A549 treated with CORT108297 at 1 μM for 4 hours (cell line): ENCODE data around the gene BLOC1S1. TPM values are rescaled to one million over a fixed set of nuclear protein-coding genes. Genes with fewer than 3 reads are reported as not detected.

Experiments
- total RNA-seq: library from RNA; stranded (reverse); fragments of 200-300 nt; extraction: Qiagen RNA extraction; gene quantifications from 5 replicates; pipeline ENCODE4 v1.2.3, GENCODE V29; 2022

Gene BLOC1S1
- total RNA-seq, result 122 to 154 TPM (median 152 TPM) in 5 replicates

DNA sequence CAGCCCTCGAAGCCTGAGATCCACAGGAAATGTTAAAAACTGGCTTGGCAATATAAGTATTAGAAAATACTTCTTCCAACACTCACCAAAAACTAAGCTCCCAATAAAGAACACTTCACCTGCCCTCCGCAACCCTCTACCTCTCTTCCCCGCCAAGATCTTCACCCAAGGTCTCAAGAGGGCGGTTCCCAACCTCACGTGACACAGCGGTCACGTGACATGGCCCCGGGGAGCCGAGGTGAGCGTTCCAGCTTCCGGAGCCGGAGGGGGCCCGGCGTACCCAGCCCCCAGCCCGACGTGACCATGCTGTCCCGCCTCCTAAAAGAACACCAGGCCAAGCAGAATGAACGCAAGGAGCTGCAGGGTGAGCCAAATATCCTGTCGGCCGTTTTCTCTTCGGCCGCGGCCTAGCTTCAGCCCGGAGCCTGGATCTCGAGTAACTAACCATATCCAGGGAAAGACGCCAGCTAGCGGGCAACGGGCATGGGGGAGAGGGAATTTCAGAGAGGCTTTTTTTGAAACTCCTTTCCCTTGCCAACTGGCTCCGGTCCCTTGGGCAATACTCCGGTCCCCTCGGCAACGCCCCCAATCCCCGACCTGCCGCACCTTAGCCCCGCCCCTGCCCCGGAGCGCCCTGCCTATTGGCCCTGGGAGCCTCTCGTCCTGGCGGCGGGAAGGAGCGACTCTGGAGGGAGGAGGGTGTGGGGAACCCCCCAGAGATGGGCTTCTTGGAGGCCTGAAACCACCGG lies at the start of gene BLOC1S1:
BLOC1S1 (plus strand) TSS at position 214 of the 749 bp plus-strand sequence; CDS start at position 220, 6 bp downstream.

DNA sequence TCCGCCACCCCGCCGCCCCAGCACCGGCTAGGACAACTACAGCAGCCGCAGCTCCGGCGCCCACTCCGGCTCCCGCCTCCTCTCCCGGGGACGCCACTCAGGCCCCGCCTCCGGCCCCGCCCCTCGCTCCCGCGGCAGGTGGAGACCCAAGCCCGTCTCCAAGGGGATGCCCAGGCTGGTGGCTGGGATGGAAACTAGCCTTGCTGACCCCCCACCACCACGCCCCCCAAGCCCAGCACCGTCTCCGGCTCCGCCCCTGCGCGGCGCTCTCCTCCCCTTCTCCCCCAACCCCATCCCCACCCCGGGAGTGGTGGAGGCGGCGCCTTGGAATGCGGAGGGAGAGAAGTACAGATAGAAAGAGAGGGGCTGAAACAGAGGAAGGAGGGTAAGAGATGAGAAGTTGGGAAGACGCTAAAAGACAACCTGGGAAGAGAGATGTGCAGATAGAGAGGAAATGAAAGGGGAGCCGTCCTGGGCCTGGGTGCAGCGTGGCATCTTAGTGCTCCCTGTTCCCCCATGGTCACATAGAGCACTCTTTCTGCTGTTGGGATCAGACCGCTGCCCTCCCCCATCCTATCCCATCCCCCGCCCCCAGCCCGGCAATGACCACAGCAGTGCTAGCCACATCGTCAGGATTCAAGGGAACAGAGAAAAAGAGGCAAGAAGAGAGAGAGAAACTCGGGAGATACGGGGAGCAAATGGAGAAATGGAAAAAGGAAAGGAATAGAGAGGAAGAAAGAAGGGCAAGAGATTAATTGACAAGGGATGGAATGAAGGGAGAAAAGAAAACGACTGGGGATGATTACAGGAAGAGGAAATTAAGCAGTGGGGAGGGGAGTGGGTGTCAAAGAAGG lies 7.8 kb upstream of the BLOC1S1 start, which contains the start of gene ITGA7:
ITGA7 (minus strand) TSS at position 64 of the 854 bp plus-strand sequence. CDS start 222 bp downstream, outside the sequence.

DNA sequence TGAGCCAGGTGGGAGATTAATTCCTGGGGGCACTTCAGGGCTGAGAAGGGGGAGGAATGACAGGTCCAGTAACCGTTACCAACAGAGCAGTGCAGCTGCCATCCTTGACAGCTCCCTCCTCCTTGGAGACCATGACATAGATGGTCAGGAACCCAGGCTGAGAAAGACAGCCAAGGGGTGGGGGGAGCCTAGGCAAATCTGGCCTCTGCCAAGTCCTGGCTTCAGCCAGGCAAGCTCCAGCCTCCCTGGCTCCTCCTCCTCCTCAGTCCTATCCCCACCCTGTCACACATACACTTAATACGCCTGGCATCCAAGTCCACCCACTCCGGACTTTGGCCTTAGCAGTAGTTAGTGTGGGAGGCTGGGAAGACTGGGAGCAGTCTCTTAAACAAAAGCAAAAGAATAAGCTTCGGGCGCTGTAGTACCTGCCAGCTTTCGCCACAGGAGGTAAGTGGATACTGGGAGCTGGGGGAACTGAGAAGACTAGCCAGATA lies 4.3 kb downstream of the BLOC1S1 start, which contains the start of gene RDH5:
RDH5 (plus strand) TSS at position 323 of the 494 bp plus-strand sequence. CDS start 792 bp downstream, outside the sequence.

DNA sequence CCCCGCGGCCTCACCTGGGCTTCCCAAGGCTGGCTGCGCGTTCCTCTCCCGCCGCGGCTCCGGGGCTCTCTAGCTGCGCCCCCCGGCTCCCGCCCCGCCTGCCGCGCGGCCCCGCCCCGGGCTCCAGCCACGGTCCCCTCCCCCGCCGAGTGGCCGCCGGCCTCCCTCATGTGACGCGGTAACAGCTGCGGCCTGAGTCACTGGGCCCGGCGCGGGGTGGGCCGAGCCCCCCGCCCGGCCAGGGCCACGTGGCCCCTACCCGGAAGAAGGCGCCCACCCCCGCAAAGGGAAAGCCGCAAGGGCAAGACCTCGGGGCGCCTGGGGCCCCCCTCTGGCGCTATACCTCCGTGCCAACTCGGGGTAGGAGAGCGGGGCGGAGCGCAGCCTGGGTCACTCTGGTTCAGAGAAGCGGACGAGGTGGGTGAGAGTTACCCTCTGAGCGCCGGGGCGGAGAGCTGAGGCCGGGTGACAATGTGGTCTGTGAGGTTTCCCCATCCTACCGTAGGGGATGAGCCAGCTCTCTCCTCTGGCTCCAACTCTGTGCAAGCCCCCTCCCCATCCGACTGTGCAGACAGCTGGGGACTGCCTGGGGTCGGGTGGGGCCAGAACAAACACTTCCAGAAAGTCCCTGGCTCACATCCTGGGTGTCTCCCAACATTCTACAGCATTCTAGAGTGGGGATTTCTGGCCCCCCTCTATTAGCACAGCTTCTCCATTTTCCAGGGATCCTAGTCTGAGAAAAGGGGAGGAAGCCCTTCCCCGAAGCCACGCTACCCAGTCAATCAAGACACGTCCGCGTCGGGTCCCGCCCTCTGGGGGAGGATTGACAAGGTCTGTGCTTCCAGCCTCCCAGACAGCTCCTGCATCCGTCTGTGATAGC lies 13.3 kb downstream of the BLOC1S1 start, which contains the start of gene CD63:
CD63 (minus strand) TSS at position 71 of the 880 bp plus-strand sequence. CDS start 668 bp downstream, outside the sequence.

DNA sequence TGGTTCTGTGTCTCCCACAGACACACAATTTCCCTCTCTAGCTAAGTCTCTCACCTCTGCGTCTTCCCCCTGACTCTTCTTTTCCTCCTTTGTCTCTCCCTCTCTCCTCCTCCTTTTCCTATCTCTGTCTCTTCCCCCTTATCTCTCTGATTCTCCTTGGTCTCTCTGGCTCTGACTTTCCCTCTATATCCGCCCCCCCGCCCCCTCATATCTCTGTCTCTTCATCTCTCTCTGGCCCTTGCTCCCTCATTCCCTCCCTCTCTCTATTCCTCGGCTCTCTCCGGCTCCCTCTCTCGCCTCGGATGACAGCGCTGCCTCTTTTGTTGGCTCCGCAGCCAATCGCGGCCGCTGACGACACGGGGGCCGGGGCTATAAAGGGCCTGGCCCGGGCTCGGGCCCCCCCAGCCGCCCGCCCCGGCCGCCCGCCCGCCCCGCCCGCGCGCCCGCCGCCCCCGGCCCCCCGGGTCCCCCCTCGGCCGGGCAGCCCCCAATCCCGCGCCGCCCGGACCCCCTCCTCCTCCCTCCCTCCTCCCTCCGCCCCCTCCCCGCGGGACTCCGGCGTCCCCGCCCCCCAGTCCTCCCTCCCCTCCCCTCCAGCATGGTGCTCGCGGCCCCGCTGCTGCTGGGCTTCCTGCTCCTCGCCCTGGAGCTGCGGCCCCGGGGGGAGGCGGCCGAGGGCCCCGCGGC lies 27.0 kb downstream of the BLOC1S1 start, which contains the start of gene GDF11:
GDF11 (plus strand) TSS at position 404 of the 687 bp plus-strand sequence; CDS start at position 599, 195 bp downstream.

Other genes starting within 250 kb of the BLOC1S1 start
- gene OR6C70, start 245.9 kb upstream of the BLOC1S1 start, total RNA-seq, result not detected in 5 replicates
- not detected in 5 replicates for gene OR6C68, start 223.7 kb upstream of the BLOC1S1 start, total RNA-seq
- not detected in 5 replicates for gene OR6C4, start 166.4 kb upstream of the BLOC1S1 start, total RNA-seq
- gene OR2AP1, start 143.6 kb upstream of the BLOC1S1 start, total RNA-seq, result not detected in 5 replicates
- gene OR10P1, start 79.2 kb upstream of the BLOC1S1 start, total RNA-seq, result not detected in 5 replicates
- 1.0 to 1.5 TPM (median 1.3 TPM) in 5 replicates for gene ITGA7, start 8.1 kb upstream of the BLOC1S1 start, total RNA-seq
- gene RDH5, start 4.3 kb downstream of the BLOC1S1 start, total RNA-seq, result 1.9 to 2.9 TPM (median 2.2 TPM) in 5 replicates
- 670 to 749 TPM (median 714 TPM) in 5 replicates for gene CD63, start 13.0 kb downstream of the BLOC1S1 start, total RNA-seq
- 2.4 to 5.3 TPM (median 5.0 TPM) in 5 replicates for gene GDF11, start 27.1 kb downstream of the BLOC1S1 start, total RNA-seq
- 89.2 to 145 TPM (median 91.9 TPM) in 5 replicates for gene SARNP, start 101.7 kb downstream of the BLOC1S1 start, total RNA-seq
- 78.5 to 105 TPM (median 98.4 TPM) in 5 replicates for gene ORMDL2, start 102.0 kb downstream of the BLOC1S1 start, total RNA-seq
- gene DNAJC14, start 113.5 kb downstream of the BLOC1S1 start, total RNA-seq, result 16.9 to 23.8 TPM (median 21.3 TPM) in 5 replicates
- 0.07 to 0.31 TPM (median 0.22 TPM) in 5 replicates for gene MMP19, start 126.9 kb downstream of the BLOC1S1 start, total RNA-seq
- 37.2 to 39.7 TPM (median 38.6 TPM) in 5 replicates for gene PYM1, start 211.8 kb downstream of the BLOC1S1 start, total RNA-seq
- gene DGKA, start 215.1 kb downstream of the BLOC1S1 start, total RNA-seq, result 14.3 to 21.8 TPM (median 17.7 TPM) in 5 replicates
- 0.77 to 1.0 TPM (median 0.89 TPM) in 5 replicates for gene PMEL, start 250.0 kb downstream of the BLOC1S1 start, total RNA-seq